ENCODE data around the gene IGLL1.
"Not testable (repeated sequence)": the region's sequence is repeated elsewhere in the genome, so short reads cannot be mapped to it uniquely, and the experiment has no call there.

IGLL1 gene

DNA sequence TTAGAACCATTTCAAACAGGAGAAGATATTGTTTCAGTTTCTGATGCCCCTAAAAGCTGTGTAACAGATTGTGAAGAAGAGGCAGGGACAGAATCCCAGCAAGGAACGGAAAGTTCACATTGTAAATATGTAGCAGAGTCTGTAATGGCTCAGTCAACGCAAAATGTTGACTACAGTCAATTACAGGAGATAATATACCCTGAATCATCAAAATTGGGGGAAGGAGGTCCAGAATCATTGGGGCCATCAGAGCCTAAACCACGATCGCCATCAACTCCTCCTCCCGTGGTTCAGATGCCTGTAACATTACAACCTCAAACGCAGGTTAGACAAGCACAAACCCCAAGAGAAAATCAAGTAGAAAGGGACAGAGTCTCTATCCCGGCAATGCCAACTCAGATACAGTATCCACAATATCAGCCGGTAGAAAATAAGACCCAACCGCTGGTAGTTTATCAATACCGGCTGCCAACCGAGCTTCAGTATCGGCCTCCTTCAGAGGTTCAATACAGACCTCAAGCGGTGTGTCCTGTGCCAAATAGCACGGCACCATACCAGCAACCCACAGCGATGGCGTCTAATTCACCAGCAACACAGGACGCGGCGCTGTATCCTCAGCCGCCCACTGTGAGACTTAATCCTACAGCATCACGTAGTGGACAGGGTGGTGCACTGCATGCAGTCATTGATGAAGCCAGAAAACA is 40.8 kb downstream of the IGLL1 start:
- peak in 4 of 5 donors; percentile 46 to 77 (median 60) for DNase-seq

GRCh38 chr22:23538696-23539030 is 41.4 kb downstream of the IGLL1 start:
- not testable (repeated sequence) for DNase-seq

DNA sequence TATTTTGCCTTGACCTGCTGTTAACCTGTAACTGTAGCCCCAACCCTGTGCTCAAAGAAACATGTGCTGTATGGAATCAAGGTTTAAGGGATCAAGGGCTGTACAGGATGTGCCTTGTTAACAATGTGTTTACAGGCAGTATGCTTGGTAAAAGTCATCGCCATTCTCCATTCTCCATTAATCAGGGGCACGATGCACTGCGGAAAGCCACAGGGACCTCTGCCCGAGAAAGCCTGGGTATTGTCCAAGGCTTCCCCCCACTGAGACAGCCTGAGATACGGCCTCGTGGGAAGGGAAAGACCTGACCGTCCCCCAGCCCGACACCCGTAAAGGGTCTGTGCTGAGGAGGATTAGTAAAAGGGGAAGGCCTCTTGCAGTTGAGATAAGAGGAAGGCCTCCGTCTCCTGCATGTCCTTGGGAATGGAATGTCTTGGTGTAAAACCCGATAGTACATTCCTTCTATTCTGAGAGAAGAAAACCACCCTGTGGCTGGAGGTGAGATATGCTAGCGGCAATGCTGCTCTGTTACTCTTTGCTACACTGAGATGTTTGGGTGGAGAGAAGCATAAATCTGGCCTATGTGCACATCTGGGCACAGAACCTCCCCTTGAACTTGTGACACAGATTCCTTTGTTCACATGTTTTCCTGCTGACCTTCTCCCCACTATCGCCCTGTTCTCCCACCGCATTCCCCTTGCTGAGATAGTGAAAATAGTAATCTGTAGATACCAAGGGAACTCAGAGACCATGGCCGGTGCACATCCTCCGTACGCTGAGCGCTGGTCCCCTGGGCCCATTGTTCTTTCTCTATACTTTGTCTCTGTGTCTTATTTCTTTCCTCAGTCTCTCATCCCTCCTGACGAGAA is 42.0 kb downstream of the IGLL1 start:
- not testable (repeated sequence) for DNase-seq

DNA sequence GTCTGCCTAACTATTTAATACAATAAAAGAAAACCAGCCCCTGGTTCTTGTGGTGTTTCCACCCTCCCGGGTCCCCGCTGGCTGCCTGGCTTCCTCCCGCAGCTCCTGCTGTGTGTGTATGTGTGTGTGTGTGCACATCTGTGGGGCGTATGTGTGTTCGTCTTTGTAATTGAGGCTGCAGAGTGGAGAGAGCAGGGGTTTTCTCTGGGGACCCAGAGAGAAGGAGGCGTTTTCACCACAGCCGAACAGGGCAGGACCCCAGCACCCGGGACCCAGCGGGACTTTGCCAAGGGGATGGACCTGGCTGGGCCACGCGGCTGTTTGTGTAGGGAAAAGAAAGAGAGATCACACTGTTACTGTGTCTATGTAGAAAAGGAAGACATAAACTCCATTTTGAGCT is 42.7 kb downstream of the IGLL1 start:
- DNase-seq: no peak

GRCh38 chr22:23536821-23537345 is 43.2 kb downstream of the IGLL1 start:
- no peak for DNase-seq

DNA sequence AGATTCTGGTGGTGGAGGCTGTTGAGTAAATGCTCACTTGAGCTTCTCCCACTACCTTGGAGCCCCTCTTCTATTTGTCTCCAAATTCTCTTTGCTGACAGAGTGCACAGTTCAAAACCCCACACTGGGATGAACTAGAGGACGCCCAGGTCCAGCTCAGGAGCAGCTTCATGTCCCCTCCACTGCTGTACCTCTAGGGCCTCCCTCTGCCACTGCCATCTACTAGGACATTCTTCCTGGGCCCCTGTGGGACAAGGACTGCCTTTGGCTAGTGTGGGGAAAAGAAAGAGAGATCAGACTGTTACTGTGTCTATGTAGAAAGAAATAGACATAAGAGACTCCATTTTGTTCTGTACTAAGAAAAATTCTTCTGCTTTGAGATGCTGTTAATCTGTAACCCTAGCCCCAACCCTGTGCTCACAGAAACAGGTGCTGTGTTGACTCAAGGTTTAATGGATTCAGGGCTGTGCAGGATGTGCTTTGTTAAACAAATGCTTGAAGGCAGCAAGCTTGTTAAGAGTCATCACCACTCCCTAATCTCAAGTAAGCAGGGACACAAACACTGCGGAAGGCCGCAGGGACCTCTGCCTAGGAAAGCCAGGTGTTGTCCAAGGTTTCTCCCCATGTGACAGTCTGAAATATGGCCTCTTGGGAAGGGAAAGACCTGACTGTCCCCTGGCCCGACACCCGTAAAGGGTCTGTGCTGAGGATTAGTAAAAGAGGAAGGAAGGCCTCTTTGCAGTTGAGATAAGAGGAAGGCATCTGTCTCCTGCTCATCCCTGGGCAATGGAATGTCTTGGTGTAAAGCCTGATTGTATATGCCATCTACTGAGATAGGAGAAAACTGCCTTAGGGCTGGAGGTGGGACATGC is 44.1 kb downstream of the IGLL1 start:
- DNase-seq: not testable (repeated sequence)

GRCh38 chr22:23534851-23535717 is 45.0 kb downstream of the IGLL1 start:
- no peak for DNase-seq

- DNase-seq: no peak
Observed at GRCh38 chr22:23534201-23534850, 45.8 kb downstream of the IGLL1 start.

- no peak for DNase-seq
Observed at GRCh38 chr22:23533771-23534191, 46.3 kb downstream of the IGLL1 start.

DNA sequence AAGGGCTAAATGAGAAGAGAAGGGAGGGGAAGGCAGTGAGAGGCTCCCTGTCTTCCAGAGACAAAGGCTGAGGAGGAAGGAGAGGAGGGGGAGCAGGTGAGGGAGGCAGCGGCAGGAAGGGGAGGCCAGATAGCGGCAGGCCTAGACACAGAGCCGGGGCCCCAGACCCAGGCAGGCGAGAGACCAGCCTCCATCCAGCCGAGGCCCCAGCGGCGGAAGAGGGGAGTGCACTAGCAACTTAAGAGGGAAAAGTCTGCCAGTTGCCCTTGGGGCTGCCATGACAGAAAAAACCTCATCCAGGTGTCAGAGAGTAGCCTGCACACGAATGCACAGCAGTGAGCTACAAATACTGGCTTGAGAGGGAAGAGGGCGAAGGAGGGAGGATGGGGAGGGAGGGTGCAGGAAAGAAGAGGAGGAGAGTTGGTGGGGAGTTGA is 46.7 kb downstream of the IGLL1 start:
- peak in 2 of 5 donors; percentile 7 to 9 for DNase-seq

GRCh38 chr22:23532731-23533130 is 47.4 kb downstream of the IGLL1 start:
- DNase-seq: no peak

GRCh38 chr22:23531966-23532705 is 48.0 kb downstream of the IGLL1 start:
- no peak for DNase-seq

- DNase-seq: no peak
Observed at GRCh38 chr22:23531283-23531956, 48.7 kb downstream of the IGLL1 start.

DNA sequence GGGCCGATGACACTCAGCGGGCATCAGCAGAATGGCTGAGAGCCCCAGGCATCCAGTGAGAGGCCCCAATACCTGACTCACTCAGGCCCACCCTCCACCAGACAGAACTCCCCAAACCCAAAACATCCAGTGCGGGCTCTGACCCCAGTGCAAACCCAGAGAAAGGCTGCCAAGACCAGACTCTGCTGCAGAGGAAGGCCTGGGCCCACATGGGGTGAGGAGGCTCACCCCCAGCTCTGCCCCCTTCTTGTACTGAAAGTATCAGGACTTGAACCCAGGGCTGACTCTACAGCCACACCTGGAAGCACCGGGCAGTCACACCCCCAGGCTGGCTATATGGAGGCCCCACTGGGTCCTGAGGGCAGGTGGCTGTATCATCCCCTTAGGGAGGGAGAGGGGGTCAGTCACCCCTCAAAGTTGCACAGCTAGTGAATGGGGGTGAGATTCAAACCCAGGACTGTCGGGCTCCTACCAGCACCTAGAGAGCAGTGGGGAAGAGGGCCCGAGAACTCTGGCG is 49.3 kb downstream of the IGLL1 start:
- no peak for DNase-seq

DNA sequence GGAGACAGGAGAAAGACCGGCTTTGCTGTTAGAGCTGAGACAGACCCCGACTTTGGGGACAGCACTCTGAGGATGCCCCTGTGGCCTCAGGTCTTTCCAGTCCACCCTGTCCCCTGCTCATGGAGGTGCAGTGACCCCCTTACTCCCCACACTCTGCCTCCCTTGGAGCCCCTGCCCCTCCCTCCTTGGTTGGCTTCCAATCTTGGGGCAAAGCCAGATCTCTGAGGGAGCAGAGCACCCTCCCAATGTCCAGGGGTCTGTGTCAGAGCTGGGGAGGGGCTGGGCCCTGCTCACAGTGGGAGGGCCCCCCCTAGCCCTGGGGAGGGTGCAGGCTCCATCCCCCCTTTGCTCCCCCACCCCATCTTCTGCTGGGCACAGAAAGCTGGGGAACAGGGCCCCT is 50.0 kb downstream of the IGLL1 start:
- no peak for DNase-seq

DNA sequence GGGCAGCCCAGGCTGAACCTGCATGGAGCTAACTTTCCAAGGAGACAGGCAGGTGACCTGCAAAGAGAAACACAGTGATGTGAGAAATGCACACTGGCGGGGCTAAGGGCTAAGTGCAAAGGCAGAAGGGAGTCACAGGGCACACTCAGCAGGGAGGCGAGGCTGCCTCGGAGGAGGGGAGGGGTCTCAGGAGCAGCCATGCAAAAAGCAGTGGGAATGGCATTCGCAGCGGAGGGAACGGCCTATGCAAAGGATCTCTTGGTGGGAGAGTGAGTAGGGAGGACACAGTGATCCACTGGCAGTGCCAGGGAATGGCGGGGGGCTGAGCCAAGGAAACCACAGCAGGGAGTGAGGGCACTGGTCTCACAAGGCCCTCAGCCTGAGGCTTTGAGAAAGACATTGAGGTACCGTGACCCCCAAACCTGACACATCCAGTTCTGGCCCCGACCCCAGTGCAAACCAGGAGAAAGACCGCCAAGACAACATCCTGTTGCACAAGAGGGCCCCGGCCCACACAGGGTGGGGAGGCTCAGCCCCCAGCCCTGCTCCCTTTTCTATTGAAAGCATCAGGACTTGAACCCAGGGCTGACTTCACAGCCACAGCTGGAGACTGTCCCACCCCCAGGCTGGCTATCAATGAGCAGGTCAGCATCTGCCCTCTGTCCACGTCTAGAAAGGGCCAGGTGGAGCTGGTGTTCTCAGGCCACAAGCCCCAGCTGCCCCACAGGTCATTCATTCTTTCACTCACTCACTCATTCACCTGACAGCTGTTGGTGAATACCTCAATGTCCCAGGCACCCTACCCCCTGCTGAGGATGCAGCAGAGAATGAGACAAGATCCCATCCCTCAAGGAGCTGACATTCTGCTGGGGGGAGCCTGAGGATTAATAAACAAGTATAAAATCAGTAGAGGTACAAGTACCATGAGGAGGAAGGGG is 50.7 kb downstream of the IGLL1 start:
- no peak for DNase-seq

GRCh38 chr22:23527971-23528740 is 51.9 kb downstream of the IGLL1 start:
- no peak for DNase-seq
